GM12878 (cell line): ENCODE data around the gene GRIK1. TPM values are rescaled to one million over a fixed set of nuclear protein-coding genes. Genes with fewer than 3 reads are reported as not detected.

Source experiments
- ATAC-seq: fragments of 200-7000 bp; cut with Tn5 transposase; 3 replicates; pipeline ENCODE4 v1.9.1; 2020; ENCODE audit warnings: mild to moderate bottlenecking, moderate library complexity
- BruUV-seq: library from RNA; stranded (reverse); fragments of 400-500 nt; replicated peaks from 2 replicates; lab custom pipeline; 2021; lab: Mats Ljungman, UMichigan
- CTCF ChIA-PET: fragments of 300-600 bp; sonication (Branson Sonifier 250); formaldehyde crosslinking; extraction: SDS; loops from one replicate; lab custom pipeline; 2021; ENCODE audit warnings: inconsistent platforms; lab: Yijun Ruan, JAX
- POLR2A ChIA-PET: fragments of 350-600 bp; formaldehyde crosslinking; extraction: SDS; loops from one replicate; lab custom pipeline; 2021; ENCODE audit warnings: inconsistent platforms; lab: Charles Lee
- RAD21 ChIA-PET: fragments of 300-600 bp; sonication (Branson Sonifier 250); formaldehyde crosslinking; loops from one replicate; lab custom pipeline; 2023; ENCODE audit warnings: antibody characterized with exemption; ENCODE audit not compliant: unreplicated experiment; lab: Charles Lee
- SMC1A ChIA-PET: fragments of 300-600 bp; sonication (Branson Sonifier 250); formaldehyde crosslinking; loops from one replicate; lab custom pipeline; 2023; ENCODE audit not compliant: unreplicated experiment, uncharacterized antibody; lab: Charles Lee
- DNase-seq: peaks from one replicate; pipeline ENCODE4 v3.0.0-alpha.2; 2011; ENCODE audit warnings: low read depth, low spot score
- FAIRE-seq: peaks from 3 replicates; lab custom pipeline; 2011; peaks lifted over from hg19 to GRCh38; lab: Jason Lieb, UNC
- H2AFZ ChIP-seq: 2 replicates; pipeline ENCODE4 v1.6.0; 2011; ENCODE audit warnings: low read depth, low read length, control low read depth; ENCODE audit not compliant: control insufficient read depth
- H3K27ac ChIP-seq: 2 replicates; pipeline ENCODE4 v1.5.1; 2011; ENCODE audit warnings: control low read depth; ENCODE audit not compliant: control insufficient read depth, insufficient read depth
- H3K27me3 ChIP-seq, 2 experiments: replicated peaks in 1 of 2; 2 replicates each; pipeline versions ENCODE4 v1.6.0 to v1.6.1; 2011; ENCODE audit warnings: low read length in 1 of 2; ENCODE audit not compliant: control insufficient read depth in 2 of 2, insufficient read depth in 2 of 2
- H3K36me3 ChIP-seq, 2 experiments: 2 replicates each; pipeline ENCODE4 v1.5.1; 2011; ENCODE audit warnings: low read length in 1 of 2; ENCODE audit not compliant: control insufficient read depth in 2 of 2, insufficient read depth in 2 of 2
- H3K4me1 ChIP-seq: 2 replicates; pipeline ENCODE4 v1.6.1; 2011; ENCODE audit warnings: mild to moderate bottlenecking, low read length, moderate library complexity, mixed read lengths; ENCODE audit not compliant: control insufficient read depth, insufficient read depth
- H3K4me2 ChIP-seq: 2 replicates; pipeline ENCODE4 v1.6.0; 2011; ENCODE audit warnings: control low read depth; ENCODE audit not compliant: control insufficient read depth, insufficient read depth
- H3K4me3 ChIP-seq: fragments of 200-600 bp; sonication (generic); 2 replicates; pipeline ENCODE4 v1.5.1; 2016
- H3K79me2 ChIP-seq: 2 replicates; pipeline ENCODE4 v1.6.0; 2011; ENCODE audit warnings: low read length; ENCODE audit not compliant: control insufficient read depth, insufficient read depth
- H3K9ac ChIP-seq: 2 replicates; pipeline ENCODE4 v1.8.0; 2011; ENCODE audit warnings: low read length, control low read depth, mixed read lengths; ENCODE audit not compliant: control insufficient read depth, insufficient read depth
- H3K9me3 ChIP-seq: replicated peaks from 3 replicates; pipeline ENCODE4 v1.5.1; 2011; ENCODE audit warnings: mild to moderate bottlenecking, low read length; ENCODE audit not compliant: control insufficient read depth, insufficient read depth
- H4K20me1 ChIP-seq: 2 replicates; pipeline ENCODE4 v1.6.0; 2011; ENCODE audit not compliant: control insufficient read depth, insufficient read depth
- BHLHE40 ChIP-seq, 2 experiments: fragments of 450-650 bp in 1 of 2; IDR thresholded peaks; 2 replicates each; pipeline ENCODE4 v1.6.1; 2011 to 2017; ENCODE audit warnings: low read depth in 2 of 2, borderline replicate concordance in 1 of 2, improper control_type of control experiment in 1 of 2, low read length in 1 of 2, mild to moderate bottlenecking in 1 of 2
- CEBPB ChIP-seq, 2 experiments: fragments of 150-350 bp in 1 of 2; IDR thresholded peaks; 2 replicates each; pipeline ENCODE4 v1.6.1; 2012 to 2014; ENCODE audit warnings: low read depth in 2 of 2, low read length in 2 of 2, borderline replicate concordance in 1 of 2, inconsistent platforms in 1 of 2
- CREB1 ChIP-seq: IDR thresholded peaks from 2 replicates; pipeline ENCODE4 v1.6.1; 2012; ENCODE audit warnings: low read depth, mild to moderate bottlenecking, inconsistent platforms
- EZH2 ChIP-seq: IDR thresholded peaks from 2 replicates; pipeline ENCODE4 v1.6.1; 2012; ENCODE audit warnings: low read depth, mild to moderate bottlenecking, control low read depth, inconsistent platforms, low read length, borderline replicate concordance; ENCODE audit not compliant: control insufficient read depth
- HDAC6 ChIP-seq: fragments of 200-600 bp; sonication (generic); IDR thresholded peaks from one replicate; pipeline ENCODE4 v1.8.0; 2017; ENCODE audit warnings: antibody characterized with exemption; ENCODE audit not compliant: unreplicated experiment
- NR2C1 ChIP-seq: fragments of 450-650 bp; IDR thresholded peaks from 2 replicates; pipeline ENCODE4 v1.6.1; 2017; ENCODE audit warnings: antibody characterized with exemption, mild to moderate bottlenecking, moderate library complexity
- RB1 ChIP-seq: fragments of 450-650 bp; formaldehyde crosslinking; IDR thresholded peaks from 2 replicates; pipeline ENCODE4 v1.6.1; 2017; ENCODE audit warnings: mild to moderate bottlenecking, borderline replicate concordance
- SMAD1 ChIP-seq: fragments of 450-650 bp; IDR thresholded peaks from 2 replicates; pipeline ENCODE4 v1.6.1; 2018; ENCODE audit warnings: mild to moderate bottlenecking, low read depth; ENCODE audit not compliant: partially characterized antibody
- SRF ChIP-seq, 2 experiments: IDR thresholded peaks; 2 replicates each; pipeline ENCODE4 v1.6.1; 2011; ENCODE audit warnings: low read depth in 2 of 2, low read length in 2 of 2, mild to moderate bottlenecking in 1 of 2, moderate library complexity in 1 of 2
- TBL1XR1 ChIP-seq: IDR thresholded peaks from 2 replicates; pipeline ENCODE4 v1.6.1; 2012; ENCODE audit warnings: low read depth, low read length, improper control_type of control experiment
- YBX1 ChIP-seq: fragments of 450-650 bp; IDR thresholded peaks from 2 replicates; pipeline ENCODE4 v1.6.1; 2016; ENCODE audit warnings: antibody characterized with exemption
- YY1 ChIP-seq: IDR thresholded peaks from 2 replicates; pipeline ENCODE4 v1.6.1; 2011; ENCODE audit warnings: low read depth, mild to moderate bottlenecking, low read length
- ZNF622 ChIP-seq: fragments of 450-650 bp; IDR thresholded peaks from 2 replicates; pipeline ENCODE4 v1.6.1; 2017; ENCODE audit warnings: mild to moderate bottlenecking, inconsistent platforms
- in situ Hi-C: fragments of 300-500 bp; cut with MboI; formaldehyde crosslinking; loops from 9 replicates; pipeline ENCODE4 v1.14.3; 2018; ENCODE audit warnings: mixed read lengths
- intact Hi-C: fragments of 100-400 bp; cut with micrococcal nuclease; formaldehyde crosslinking; loops from one replicate; pipeline ENCODE4 v1.14.2; 2022; ENCODE audit not compliant: unreplicated experiment
- polyA plus RNA-seq, 11 experiments: library from polyadenylated mRNA; depleted of rRNA in 4 of 11; unstranded in 6 of 11; stranded (reverse) in 5 of 11; fragments of >200 nt; fragmentation: Nextera tagmentation in 4 of 11; fragmentation: Illumina TruSeq in 1 of 11; extraction: Ambion mirVana in 4 of 11; extraction: Trizol in 1 of 11; gene quantifications; 1 replicate in 1 of 11; 2 replicates in 10 of 11; pipeline versions ENCODE4 v1.2.1 to v1.2.3, GENCODE V29; 2011 to 2016; ENCODE audit warnings: inconsistent platforms in 2 of 11, missing spikeins in 2 of 11, low read depth in 1 of 11
- total RNA-seq, 4 experiments: library from RNA; depleted of rRNA in 3 of 4; stranded (reverse); fragments of >200 nt in 3 of 4; fragmentation: Illumina TruSeq in 1 of 4; extraction: Trizol in 1 of 4; gene quantifications; 2 replicates each; pipeline versions ENCODE4 v1.2.1 to v1.2.3, GENCODE V29; 2013 to 2021
- TF ChIP-seq, protein P1 (sequence below): fragments of 150-350 bp; IDR thresholded peaks from 2 replicates; pipeline ENCODE4 v1.6.1; 2016; ENCODE audit warnings: low read depth, low read length
- TF ChIP-seq, protein P2 (sequence below): fragments of 450-650 bp; IDR thresholded peaks from 2 replicates; pipeline ENCODE4 v1.6.1; 2017; ENCODE audit warnings: mild to moderate bottlenecking

The GRIK1 gene
- total and polyA plus RNA-seq, 10 of the 15 experiments (the other 5 are each of a cell fraction or from before 2014, with no cell fraction given), result 0.05 to 0.13 (median 0.09) TPM; not detected in 7

DNA sequence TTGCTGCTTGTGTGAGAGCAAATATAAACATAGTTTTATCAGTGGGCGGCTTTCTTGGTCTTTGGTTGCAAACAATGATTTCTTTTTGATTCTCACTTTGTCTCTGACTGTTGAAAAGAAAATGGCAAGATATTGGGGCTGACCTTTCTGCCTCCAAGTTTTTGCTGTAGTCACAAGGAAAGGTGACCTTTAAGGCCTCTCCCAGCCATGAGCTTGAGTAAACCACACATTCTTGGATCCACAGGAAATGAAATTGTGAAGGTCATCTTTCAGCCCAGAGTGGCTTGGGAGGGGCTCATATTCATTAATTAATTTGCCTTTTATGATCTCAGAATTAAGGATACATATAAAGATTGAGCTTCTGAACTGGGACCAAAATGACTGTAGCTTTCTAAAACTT lies 399.5 kb downstream of the GRIK1 start (continued):
- TF ChIP-seq, protein P1, sequence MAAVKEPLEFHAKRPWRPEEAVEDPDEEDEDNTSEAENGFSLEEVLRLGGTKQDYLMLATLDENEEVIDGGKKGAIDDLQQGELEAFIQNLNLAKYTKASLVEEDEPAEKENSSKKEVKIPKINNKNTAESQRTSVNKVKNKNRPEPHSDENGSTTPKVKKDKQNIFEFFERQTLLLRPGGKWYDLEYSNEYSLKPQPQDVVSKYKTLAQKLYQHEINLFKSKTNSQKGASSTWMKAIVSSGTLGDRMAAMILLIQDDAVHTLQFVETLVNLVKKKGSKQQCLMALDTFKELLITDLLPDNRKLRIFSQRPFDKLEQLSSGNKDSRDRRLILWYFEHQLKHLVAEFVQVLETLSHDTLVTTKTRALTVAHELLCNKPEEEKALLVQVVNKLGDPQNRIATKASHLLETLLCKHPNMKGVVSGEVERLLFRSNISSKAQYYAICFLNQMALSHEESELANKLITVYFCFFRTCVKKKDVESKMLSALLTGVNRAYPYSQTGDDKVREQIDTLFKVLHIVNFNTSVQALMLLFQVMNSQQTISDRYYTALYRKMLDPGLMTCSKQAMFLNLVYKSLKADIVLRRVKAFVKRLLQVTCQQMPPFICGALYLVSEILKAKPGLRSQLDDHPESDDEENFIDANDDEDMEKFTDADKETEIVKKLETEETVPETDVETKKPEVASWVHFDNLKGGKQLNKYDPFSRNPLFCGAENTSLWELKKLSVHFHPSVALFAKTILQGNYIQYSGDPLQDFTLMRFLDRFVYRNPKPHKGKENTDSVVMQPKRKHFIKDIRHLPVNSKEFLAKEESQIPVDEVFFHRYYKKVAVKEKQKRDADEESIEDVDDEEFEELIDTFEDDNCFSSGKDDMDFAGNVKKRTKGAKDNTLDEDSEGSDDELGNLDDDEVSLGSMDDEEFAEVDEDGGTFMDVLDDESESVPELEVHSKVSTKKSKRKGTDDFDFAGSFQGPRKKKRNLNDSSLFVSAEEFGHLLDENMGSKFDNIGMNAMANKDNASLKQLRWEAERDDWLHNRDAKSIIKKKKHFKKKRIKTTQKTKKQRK, result no peak
- TF ChIP-seq, protein P2, sequence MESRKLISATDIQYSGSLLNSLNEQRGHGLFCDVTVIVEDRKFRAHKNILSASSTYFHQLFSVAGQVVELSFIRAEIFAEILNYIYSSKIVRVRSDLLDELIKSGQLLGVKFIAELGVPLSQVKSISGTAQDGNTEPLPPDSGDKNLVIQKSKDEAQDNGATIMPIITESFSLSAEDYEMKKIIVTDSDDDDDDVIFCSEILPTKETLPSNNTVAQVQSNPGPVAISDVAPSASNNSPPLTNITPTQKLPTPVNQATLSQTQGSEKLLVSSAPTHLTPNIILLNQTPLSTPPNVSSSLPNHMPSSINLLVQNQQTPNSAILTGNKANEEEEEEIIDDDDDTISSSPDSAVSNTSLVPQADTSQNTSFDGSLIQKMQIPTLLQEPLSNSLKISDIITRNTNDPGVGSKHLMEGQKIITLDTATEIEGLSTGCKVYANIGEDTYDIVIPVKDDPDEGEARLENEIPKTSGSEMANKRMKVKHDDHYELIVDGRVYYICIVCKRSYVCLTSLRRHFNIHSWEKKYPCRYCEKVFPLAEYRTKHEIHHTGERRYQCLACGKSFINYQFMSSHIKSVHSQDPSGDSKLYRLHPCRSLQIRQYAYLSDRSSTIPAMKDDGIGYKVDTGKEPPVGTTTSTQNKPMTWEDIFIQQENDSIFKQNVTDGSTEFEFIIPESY, result no peak
- no peak for TF ChIP-seq SMAD1
- TF ChIP-seq BHLHE40 (IDR thresholded peaks at IDR 0.05; ENCODE audit: borderline replicate concordance in 1 of 2, low read depth in 2 of 2, low read length in 1 of 2), result no peak
- no peak for TF ChIP-seq TBL1XR1
- no peak for TF ChIP-seq CEBPB (IDR thresholded peaks at IDR 0.05; ENCODE audit: borderline replicate concordance in 1 of 2, low read depth in 2 of 2, low read length in 2 of 2)

DNA sequence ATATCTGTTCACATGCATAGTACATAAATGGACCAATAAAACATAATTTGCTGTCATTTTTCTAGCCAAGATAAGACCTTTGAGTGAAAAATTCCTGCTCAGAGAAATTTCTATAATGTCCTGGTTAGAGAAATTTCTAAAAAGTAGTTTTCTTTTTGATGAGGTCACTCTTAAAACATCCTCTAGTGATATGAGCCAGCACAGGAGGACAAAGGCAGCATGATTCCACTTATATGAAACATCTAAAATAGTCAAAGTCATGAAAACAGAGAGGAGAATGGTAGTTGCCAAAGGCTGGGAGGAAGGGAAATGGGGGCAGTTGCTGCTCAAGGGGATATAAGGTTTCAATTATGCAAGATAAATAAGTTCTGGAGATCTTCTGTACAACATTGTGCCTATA lies 401.7 kb downstream of the GRIK1 start:
- DNase-seq (no peak), ATAC-seq (no peak), FAIRE-seq (no peak)
- no peak overlapping the region for H3K4me3 ChIP-seq
- intact Hi-C loops (no loop called here), in situ Hi-C loops (no loop called here)
- no peaks in the 10 kb centered on the region for H3K27me3 ChIP-seq
- RAD21 ChIA-PET, result no interaction called here
- no peaks in the 10 kb centered on the region for H3K9me3 ChIP-seq
- H3K36me3 ChIP-seq, result no peaks in the 10 kb centered on the region
- H3K79me2 ChIP-seq, result no peaks in the 10 kb centered on the region
- POLR2A ChIA-PET, result no interaction called here
- TF ChIP-seq YBX1 (no peak), CREB1 (no peak), ZNF622 (no peak), HDAC6 (no peak), SRF (IDR thresholded peaks at IDR 0.05; ENCODE audit: low read depth in 2 of 2, low read length in 2 of 2) (no peak), EZH2 (no peak), YY1 (no peak), CEBPB (IDR thresholded peaks at IDR 0.05; ENCODE audit: borderline replicate concordance in 1 of 2, low read depth in 2 of 2, low read length in 2 of 2) (no peak), BHLHE40 (IDR thresholded peaks at IDR 0.05; ENCODE audit: borderline replicate concordance in 1 of 2, low read depth in 2 of 2, low read length in 1 of 2) (no peak), NR2C1 (no peak), RB1 (no peak)
- no peaks in the 10 kb centered on the region for H4K20me1 ChIP-seq
- no peak overlapping the region for H3K9ac ChIP-seq
- no peak overlapping the region for H3K4me2 ChIP-seq
- no peaks in the 10 kb centered on the region for H3K4me1 ChIP-seq
- SMC1A ChIA-PET, result no interaction called here
- no peak overlapping the region for H2AFZ ChIP-seq
- CTCF ChIA-PET, result no interaction called here
- H3K27ac ChIP-seq, result no peak overlapping the region
- no TSS peak for BruUV-seq
